GM12873 (cell line): ENCODE results near the gene FBXL13.

ENCODE experiments used
- TF ChIP-seq, protein P1 (sequence below): IDR thresholded peaks from 2 replicates; pipeline ENCODE4 v1.5.1; 2012; ENCODE audit warnings: low read depth, mild to moderate bottlenecking, moderate library complexity, low read length, control low read depth; ENCODE audit not compliant: insufficient read depth; ENCODE audit errors: missing control alignments

FBXL13 gene

DNA sequence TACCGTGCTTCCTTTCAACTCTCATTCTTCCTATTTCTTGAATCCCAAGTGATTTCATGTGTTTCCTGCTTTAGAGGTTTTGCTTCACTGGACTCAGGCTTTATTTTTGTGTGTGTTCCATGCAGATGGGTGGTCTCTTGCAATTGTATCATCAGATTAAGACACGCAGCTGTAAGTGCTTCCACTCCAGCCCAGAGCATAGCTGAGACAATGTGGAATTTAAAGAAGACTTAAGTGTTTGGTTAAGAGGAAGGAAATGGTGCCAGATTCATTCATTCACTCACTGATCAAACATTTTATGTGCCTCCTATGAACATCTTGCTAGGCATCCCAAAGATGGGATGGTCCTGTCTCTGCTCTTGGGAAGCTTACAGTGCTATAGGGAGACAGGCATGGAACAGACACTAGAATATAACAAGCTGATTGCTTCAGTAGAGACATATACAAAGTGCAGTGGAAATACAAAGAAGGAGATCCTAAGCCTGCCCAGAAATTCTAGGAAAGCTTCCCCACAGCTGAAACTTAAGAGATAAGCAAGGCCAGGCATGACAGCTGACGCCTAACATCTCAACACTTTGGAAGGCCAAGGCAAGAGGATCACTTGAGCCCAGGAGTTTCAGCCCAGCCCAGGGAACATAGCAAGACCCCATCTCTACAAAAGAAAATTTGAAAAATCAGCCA is 207.9 kb downstream of the FBXL13 start:
- TF ChIP-seq, protein P1, sequence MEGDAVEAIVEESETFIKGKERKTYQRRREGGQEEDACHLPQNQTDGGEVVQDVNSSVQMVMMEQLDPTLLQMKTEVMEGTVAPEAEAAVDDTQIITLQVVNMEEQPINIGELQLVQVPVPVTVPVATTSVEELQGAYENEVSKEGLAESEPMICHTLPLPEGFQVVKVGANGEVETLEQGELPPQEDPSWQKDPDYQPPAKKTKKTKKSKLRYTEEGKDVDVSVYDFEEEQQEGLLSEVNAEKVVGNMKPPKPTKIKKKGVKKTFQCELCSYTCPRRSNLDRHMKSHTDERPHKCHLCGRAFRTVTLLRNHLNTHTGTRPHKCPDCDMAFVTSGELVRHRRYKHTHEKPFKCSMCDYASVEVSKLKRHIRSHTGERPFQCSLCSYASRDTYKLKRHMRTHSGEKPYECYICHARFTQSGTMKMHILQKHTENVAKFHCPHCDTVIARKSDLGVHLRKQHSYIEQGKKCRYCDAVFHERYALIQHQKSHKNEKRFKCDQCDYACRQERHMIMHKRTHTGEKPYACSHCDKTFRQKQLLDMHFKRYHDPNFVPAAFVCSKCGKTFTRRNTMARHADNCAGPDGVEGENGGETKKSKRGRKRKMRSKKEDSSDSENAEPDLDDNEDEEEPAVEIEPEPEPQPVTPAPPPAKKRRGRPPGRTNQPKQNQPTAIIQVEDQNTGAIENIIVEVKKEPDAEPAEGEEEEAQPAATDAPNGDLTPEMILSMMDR: no peak

DNA sequence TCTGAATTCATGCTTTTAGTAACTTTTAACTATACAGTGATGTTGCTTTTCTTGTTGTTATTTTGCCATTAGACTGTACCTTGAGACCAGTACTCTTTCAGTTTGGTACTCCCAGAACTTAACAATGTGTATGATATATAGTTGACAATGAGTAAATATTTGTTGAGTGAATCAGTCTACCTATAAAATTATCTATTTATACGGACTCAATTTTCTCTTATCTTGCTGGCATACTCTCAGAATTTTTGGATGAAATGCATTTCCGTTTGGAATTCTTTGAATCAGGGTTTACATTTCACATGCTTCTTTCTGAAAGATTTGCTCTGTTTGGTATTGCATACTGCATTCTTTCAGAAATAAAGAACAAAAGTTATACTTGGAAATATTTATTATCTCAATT is 209.6 kb downstream of the FBXL13 start:
- TF ChIP-seq, protein P1: no peak

DNA sequence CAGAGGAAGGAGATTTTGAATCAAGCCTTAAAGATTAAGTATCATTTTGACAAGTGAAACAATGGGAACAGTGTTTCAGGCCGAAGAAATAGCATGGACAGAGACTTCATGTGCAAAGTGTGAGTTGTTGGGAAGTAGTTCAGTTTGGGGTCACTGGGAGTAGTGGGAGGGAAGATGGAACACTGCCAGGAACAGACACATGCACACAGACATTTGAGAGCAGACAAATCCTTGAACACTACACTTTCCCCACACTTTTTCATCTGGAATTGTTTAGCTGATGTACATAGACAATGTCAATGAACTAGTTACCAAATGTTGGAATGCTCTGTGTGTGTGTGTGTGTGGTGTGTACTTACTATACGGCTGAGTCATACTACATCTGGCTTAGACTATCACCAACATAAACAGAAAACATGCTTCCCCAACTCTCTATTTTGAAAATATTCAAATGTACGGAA is 214.2 kb downstream of the FBXL13 start:
- TF ChIP-seq, protein P1: no peak

DNA sequence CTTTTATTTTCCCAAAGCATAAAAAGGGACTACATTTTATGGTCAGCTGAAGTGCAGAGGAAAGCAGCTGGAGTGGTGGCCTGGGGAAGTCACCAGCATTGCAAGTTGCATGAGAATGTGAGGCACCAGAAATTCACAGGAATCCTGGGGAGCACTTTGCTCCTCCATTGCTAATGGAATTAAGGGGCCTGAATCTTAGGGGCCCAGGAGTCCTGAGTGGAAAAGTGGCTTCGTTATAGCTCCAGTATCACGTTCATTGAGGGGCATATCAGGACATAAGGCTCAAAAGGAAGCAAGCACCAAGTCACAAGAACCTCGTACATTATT is 214.8 kb downstream of the FBXL13 start:
- TF ChIP-seq, protein P1: no peak

DNA sequence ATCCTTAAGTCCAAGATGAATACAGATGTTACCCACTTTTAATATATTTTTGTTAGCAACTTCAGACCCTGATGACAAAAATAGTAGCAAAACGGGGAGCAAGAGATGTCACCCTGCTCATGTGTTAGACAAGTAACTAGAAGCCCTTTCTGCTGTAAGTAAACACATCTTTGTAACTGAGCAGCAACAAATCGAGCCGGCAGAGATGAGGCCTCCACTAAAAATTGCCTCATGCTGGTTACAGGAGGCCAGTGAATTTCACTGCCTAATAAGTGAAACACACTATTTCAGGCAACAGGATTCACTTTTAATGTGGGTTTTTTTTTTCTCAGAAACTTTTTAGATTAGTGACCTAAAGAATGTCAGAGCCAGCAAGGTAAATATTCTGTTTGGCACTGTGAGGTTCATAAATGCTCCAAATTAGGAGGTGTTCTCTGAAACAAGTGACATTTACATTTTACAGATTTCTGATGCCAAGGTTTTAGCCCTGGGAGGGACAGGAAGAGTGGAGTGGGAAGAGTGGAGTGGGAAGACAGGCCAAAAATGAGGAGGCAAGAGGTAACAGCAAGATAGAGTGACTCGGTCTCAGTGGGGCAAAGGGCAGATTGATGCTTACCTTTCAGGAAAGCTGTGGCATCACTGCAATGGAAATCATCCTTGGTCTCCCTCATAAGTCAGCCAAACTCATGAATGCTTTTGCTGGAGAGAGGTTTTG is 215.4 kb downstream of the FBXL13 start:
- TF ChIP-seq, protein P1: no peak

DNA sequence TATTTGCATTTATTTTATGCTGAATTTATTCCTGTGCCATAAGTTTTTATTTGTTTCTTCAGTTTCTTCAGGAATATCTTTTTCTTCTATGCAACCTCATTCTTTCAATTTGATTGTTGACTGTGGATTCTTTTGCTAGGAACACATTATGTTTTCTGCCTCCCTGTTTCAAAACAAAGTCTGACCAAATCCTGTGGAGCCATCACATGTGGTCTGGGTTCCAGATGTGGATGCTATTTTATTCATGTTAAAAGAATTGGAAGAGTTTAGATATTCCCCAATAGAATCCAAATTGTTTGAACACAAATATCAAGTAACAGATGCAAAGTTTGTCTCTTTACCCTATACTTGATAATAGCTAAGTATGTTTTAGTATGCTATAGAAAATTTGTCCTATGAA is 218.6 kb downstream of the FBXL13 start:
- TF ChIP-seq, protein P1: no peak

DNA sequence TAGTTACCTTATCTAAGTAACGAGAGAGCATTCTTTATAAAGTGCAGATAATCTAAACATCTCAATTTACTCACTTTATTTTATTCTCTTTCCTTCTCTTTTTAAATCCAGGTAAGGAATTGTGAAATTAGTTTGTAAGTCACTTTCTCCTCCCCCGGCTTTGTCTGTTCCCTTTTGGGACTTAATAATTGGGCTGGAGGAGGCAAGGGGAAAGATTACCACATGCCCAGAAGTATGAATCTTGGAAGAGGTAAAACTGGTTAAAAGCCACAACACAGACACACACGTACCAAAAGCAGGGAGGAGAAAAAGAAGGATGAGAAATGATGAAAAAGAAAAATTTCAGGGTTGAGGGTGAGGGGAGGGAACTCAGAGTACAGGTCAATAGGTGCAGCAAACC is 225.1 kb downstream of the FBXL13 start:
- TF ChIP-seq, protein P1: no peak
